Effector memory CD4-positive, alpha-beta T cell (primary cell): ENCODE measurements around the gene ADA.

ENCODE experiments used
- DNase-seq, 3 donors: peaks; one replicate each; pipeline ENCODE4 v3.0.0-alpha.2; 2020
- H3K27ac ChIP-seq: 2 replicates; pipeline ENCODE4 v1.7.0; 2013; ENCODE audit warnings: mild to moderate bottlenecking, low read length, moderate library complexity; ENCODE audit not compliant: insufficient read depth, poor library complexity, severe bottlenecking
- H3K27me3 ChIP-seq: replicated peaks from 2 replicates; pipeline ENCODE4 v1.7.0; 2013; ENCODE audit warnings: mild to moderate bottlenecking, low read length; ENCODE audit not compliant: insufficient read depth, control insufficient read depth, poor library complexity, severe bottlenecking
- H3K36me3 ChIP-seq: 2 replicates; pipeline ENCODE4 v1.7.0; 2013; ENCODE audit warnings: mild to moderate bottlenecking, low read length, moderate library complexity; ENCODE audit not compliant: control insufficient read depth, insufficient read depth
- H3K4me1 ChIP-seq: 2 replicates; pipeline ENCODE4 v1.7.0; 2013; ENCODE audit warnings: low read length, mild to moderate bottlenecking; ENCODE audit not compliant: control insufficient read depth, insufficient read depth, poor library complexity, severe bottlenecking
- H3K4me3 ChIP-seq: 2 replicates; pipeline ENCODE4 v1.7.0; 2013; ENCODE audit warnings: low read length, low read depth, mild to moderate bottlenecking; ENCODE audit not compliant: insufficient read depth, poor library complexity, severe bottlenecking
- H3K9me3 ChIP-seq: 2 replicates; pipeline ENCODE4 v1.7.0; 2013; ENCODE audit warnings: mild to moderate bottlenecking, low read length, moderate library complexity; ENCODE audit not compliant: control insufficient read depth

The ADA gene

DNA sequence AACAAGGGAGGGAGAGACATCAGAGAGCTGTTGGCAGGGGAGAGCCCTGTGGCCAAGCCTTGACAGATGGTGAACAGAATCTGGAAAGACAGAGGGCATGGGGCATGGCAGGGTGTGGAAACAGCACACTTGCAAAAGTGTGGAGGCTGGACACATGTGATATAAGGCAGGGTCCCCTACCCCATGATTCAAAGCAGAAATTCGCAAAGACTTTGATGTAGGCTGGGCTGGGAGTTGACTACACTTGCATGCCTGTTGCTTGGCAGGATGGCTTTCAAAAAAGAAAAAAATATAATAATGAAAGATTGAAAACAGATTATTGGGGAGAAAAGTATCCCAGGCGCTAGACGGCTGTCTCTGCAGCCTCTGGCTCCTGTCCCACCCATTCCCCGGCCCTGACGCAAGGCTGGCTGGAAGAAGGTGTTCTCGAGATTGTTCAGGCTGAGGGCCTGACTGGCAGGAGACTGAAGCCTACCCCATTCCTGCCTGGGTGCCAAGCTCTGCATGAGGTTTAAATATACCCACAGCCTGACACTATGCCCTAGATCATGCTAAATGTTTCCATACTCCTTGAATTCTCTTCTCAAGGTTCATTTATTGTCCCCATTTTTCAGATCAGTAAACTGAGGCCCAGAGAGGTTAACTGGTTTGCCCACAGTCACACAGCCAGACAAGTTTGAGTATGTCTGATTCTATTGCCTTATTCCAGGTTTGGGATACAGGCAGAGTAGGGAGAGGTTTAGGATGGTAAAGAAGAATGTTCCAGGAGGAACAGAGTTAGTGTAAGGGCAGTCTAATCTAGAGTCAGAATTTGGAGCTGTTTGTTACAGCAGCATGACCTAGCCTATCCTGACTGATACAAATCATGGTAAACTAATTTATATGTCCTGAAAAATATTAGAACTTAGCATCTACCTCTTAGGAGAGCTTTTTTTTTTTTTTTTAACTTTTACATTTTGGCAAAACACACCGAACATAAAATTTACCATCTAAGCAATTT, 40.2 kb upstream of the ADA start:
- H3K27me3 ChIP-seq = no peaks in the 10 kb centered on the region
- no peak for DNase-seq
- no peaks in the 10 kb centered on the region for H3K9me3 ChIP-seq
- no peak overlapping the region for H3K27ac ChIP-seq
- no peaks in the 10 kb centered on the region for H3K36me3 ChIP-seq
- no peaks in the 10 kb centered on the region for H3K4me1 ChIP-seq
- H3K4me3 ChIP-seq = no peak overlapping the region

GRCh38 chr20:44690781-44691423, 39.4 kb upstream of the ADA start:
- H3K4me3 ChIP-seq = no peak overlapping the region
- no peaks in the 10 kb centered on the region for H3K9me3 ChIP-seq
- DNase-seq = no peak
- no peaks in the 10 kb centered on the region for H3K27me3 ChIP-seq
- H3K36me3 ChIP-seq = no peaks in the 10 kb centered on the region
- no peak overlapping the region for H3K27ac ChIP-seq
- H3K4me1 ChIP-seq = no peaks in the 10 kb centered on the region

DNA sequence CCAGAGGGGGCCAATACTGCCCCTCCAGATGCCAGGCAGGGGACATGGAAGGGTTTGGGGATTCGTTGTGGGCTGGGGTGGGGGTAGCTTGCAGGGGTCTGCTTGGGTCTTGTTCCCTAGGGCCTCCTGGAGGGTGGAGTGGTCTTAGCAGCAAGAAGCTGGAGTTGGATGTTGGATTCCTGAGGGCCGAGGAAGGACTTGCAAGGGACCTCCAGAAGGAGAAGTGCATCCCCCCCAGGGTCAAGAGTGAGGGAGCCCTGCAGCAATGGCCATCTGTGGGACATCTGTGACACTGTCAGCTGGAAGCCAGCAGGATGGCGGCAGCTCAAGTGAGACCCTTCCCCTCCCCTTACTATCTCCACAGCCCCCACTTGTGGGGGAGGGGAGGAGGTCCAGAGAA, 38.3 kb upstream of the ADA start:
- no peaks in the 10 kb centered on the region for H3K27me3 ChIP-seq
- no peak for DNase-seq
- no peaks in the 10 kb centered on the region for H3K4me1 ChIP-seq
- no peaks in the 10 kb centered on the region for H3K36me3 ChIP-seq
- no peak overlapping the region for H3K27ac ChIP-seq
- H3K4me3 ChIP-seq = no peak overlapping the region
- H3K9me3 ChIP-seq = no peaks in the 10 kb centered on the region

- Histone ChIP-seq H3K4me3 (no peak overlapping the region), H3K4me1 (no peaks in the 10 kb centered on the region), H3K27ac (no peak overlapping the region), H3K9me3 (no peaks in the 10 kb centered on the region), H3K27me3 (no peaks in the 10 kb centered on the region), H3K36me3 (no peaks in the 10 kb centered on the region)
- DNase-seq = no peak
These were observed 36.6 kb upstream of the ADA start for GRCh38 chr20:44688053-44688625.

DNA sequence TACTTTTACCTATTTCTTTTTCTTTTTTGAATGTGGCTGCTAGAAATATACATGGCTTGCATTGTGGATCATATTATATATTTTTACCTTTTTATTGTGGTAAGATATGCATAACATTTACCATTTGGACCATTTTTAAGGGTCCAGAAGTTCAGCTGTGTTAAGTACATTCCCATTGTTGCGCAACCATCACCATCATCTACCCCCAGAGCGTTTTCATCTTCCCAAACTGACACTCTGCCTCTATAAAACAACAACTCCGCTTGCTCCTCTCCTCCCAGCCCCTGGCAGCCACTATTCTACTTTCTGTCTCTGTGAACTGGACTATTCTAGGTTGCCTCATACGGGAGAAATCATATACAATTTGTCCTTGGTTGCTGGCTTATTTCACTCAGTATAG, 35.4 kb upstream of the ADA start:
- no peaks in the 10 kb centered on the region for H3K36me3 ChIP-seq

GRCh38 chr20:44684047-44684967, 32.8 kb upstream of the ADA start:
- Histone ChIP-seq H3K4me3 (no peak overlapping the region), H3K27ac (no peak overlapping the region), H3K36me3 (no peaks in the 10 kb centered on the region), H3K4me1 (no peaks in the 10 kb centered on the region), H3K9me3 (no peaks in the 10 kb centered on the region), H3K27me3 (no peaks in the 10 kb centered on the region)
- DNase-seq = no peak

More for the DNA sequence above, 35.4 kb upstream of the ADA start:
- H3K27me3 ChIP-seq = no peaks in the 10 kb centered on the region
- H3K9me3 ChIP-seq = no peaks in the 10 kb centered on the region
- H3K4me3 ChIP-seq = no peak overlapping the region
- no peaks in the 10 kb centered on the region for H3K4me1 ChIP-seq
- no peak for DNase-seq
- H3K27ac ChIP-seq = no peak overlapping the region

DNA sequence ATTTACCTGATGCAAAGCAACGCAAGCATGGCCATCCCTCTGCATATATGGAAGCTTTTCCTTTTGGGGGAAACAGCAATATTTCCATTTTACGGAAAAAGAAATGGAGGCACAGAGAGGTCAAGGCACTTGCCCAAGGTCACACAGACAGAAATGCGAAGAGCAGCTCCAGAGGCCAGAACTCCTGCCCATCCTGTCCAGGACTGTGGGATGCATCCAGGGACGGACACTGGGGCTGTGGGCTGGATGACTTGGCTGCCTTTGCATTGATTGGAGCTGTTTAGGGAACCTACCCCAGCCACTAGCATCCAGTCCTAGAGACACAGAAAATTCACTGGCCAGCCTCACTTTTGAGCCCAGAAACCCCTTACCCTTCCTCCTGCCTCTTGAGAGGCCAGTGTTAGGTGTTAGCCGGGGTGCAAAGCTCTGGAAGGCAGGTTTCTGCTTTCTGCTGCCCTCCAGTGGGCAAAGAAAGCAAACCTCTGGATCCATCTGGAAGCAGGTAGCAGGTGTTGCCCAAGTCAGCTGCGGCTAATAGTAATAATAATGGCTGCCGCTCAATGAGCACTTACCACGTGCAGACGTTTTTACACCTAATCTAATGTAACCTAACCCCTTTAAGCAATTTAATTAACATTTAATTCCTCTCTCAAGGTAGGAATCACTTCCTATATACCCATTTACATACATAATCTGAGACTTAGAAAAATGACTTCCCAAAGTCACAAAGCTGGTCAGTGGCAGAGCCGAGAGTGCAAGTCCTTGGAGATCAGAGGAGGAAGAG, 32.0 kb upstream of the ADA start:
- H3K4me3 ChIP-seq = no peak overlapping the region
- no peaks in the 10 kb centered on the region for H3K4me1 ChIP-seq
- H3K27ac ChIP-seq = no peak overlapping the region
- DNase-seq = peak in 2 of 3 donors; percentile 11 to 41
- H3K36me3 ChIP-seq = no peaks in the 10 kb centered on the region
- H3K9me3 ChIP-seq = no peaks in the 10 kb centered on the region
- no peaks in the 10 kb centered on the region for H3K27me3 ChIP-seq

DNA sequence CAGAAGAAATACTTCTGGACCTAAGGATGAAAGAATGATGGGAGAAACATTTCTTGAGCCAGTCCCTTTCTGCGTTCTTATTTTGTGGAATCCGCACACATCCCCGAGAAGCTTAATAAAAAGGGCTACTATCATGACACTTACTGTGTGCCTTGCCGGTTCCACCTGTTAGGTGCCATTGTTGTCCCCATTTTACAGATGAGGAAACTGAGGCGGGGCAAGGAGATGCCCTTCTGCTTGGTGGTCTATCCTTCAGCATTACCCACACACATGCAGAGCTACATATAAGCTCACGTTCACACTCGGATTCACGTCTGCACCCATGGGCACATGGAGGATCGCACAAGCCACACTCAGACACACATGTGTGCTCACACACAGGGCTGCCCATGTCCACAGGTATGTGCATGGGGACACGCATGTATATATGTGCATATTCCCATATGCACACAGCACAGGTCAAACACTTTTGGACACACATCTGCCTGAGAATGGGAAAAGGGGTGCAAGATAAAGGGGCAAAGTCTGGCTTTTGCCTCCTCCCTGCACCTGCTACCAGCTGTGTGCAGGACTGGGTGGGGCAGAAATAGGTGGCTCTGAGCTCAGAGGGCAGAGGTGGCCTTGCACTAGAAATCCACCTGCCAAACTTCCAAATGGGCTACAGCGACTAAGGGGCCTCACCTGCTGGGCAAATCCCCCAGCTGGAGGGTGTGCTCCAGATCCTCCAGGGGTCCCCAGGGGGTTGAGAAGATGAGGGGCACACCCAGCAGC, 30.5 kb upstream of the ADA start:
- DNase-seq = no peak
- no peaks in the 10 kb centered on the region for H3K4me1 ChIP-seq
- no peaks in the 10 kb centered on the region for H3K9me3 ChIP-seq
- no peaks in the 10 kb centered on the region for H3K36me3 ChIP-seq
- no peak overlapping the region for H3K27ac ChIP-seq
- H3K4me3 ChIP-seq = no peak overlapping the region
- H3K27me3 ChIP-seq = no peaks in the 10 kb centered on the region
